Stimulated activated CD4-positive, alpha-beta T cell treated with anti-CD3 and anti-CD28 coated beads, Interleukin-1b, Interleukin-23, amount 100 ng/mL, for 1 hour (primary cell): ENCODE data around the gene GAR1.
"Not testable (repeated sequence)": the region's sequence is repeated elsewhere in the genome, so short reads cannot be mapped to it uniquely, and the experiment has no call there.

Experiments used
- DNase-seq, 2 donors: peaks; one replicate each; pipeline ENCODE4 v3.0.0-alpha.2; 2020; ENCODE audit warnings: low read depth in 2 of 2

Gene GAR1

DNA sequence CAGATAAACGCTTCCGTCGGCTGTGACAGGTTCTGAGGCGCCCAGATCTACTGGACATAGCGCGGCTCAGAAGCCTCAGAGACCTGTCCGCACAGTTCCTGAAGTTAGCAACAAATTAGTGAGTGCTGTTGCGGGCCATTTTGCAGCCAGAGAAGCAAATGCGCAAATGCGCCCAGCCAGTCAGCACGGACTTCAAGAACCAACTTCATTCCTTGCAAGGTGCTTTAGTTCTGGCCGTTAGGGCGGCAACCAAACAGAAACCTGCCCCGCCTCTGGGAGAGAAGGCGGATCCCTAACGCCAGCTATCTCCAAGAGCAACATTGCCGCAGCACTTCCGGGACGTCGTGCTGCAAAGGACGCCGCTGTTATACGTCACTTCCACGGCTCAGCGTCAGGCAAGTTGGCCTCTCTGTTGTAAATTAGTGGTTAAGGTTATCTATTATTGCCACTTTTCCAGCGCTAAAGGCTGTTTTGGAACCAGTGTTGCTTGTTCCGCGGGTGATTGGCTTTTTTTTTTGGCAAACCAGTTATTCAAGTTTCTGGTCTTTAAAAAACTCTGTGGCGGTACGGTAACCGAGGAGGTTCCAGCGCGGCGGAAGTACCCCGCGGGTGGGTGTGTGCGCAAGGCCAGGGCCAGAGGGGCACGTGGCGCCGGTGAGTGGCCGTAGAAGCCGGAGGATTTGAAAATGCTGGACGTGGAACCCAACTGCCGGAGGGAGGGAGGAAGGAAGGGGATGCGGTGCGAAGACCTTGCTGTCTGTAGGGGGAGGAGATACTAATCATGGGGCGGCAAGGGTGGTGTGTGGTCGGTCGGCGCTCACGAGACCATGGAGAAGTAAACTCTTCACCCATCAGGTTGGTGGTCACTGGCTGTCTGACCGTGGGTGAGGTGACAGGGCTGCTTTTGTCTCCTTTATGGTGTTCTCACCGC, at the start of gene GAR1:
TSS of gene GAR1 (plus strand) at position 612 of the 931 bp plus-strand sequence. CDS start 403 bp downstream, outside the sequence.
- peak; percentile 53 to 61 for DNase-seq

DNA sequence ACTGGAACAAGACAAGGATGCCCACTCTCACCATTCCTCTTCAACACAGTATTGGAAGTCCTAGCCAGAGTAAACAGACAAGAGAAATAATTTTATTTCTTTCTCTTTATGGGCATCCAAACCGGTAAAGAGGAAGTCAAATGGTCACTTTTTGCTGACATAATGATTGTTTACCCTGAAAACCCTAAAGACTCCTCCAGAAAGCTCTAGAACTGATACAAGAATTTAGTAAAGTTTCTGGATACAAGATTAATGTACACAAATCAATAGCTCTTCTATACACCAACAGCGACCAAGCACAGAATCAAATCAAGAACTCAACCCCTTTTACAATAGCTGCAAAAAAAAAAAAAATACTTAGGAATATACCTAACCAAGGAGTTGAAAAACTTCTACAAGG, 33.5 kb upstream of the GAR1 start:
- DNase-seq = not testable (repeated sequence)

DNA sequence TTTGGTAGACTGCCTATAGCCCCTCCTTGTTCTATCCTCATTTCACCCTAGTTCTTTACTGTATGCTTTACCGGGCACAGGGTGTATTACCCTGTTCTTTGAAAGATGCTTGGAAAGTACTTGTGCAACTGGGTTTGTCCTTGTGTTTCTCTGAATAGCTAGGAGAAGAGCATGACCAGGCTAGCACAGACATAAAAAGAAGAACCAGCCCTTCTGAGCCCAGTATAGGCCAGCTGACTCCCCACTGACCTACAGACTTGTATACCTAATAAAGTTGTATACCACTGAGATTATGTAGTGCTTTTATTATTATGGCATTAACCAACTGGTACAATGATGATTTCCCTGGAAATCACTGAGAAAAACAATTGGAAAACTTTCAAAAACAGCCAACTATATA, 28.7 kb upstream of the GAR1 start:
- no peak for DNase-seq

DNA sequence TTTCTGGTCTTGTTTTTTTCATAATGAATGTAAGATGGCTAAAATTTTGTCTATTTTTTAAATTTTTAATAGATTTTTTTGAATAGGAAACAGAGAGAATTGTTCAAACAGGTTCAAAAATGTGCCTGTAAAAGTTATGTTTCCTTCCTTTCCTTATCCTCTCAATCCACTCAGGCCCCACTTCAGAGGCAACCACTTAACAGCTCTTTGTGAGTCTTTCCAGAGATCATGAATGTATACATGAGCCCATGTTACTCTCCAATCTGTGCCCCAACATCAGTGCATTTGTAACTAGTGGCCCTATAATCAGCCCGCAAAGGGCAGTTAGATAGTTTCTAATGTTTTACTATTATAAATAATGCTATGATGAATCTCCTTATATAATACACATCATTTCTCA, 27.8 kb upstream of the GAR1 start:
- DNase-seq = no peak

DNA sequence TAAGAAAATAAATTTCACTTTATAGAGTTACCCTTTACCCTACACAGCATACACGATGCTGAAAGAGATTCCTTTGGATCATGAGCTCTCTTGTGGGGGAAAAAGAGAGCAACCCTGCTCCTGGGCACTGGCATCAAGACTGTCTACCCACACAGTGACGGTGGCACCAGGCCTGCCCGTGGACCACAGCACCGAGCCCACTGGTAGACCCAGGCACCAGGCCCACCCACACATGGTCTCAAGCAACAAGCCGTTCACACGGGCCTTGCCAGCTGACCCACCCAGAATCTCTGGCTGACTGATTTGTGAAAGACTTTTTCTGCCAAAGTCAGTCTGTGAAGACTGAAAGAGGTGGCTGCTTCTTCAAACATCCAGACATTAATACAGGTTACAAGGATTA, 20.5 kb upstream of the GAR1 start:
- no peak for DNase-seq

DNA sequence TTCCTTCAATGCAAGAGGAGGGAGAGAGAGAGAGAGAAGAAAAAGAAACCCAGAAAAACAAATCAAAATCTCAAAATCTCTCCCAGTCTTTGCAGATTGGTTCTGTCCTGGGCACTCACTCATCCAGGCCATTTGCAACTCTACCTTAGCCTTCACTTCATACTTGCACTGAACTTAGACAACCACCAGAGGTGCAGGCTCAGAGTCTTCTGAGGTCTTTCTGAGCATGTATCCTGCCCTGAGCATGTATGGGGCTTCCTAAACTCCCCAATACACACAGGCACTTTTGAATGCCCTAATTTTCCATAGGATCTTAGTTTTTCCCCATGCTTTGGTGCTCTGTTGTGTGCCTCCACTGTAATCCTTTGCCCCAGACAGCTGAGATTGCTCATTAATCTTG, 16.7 kb upstream of the GAR1 start:
- DNase-seq = no peak

DNA sequence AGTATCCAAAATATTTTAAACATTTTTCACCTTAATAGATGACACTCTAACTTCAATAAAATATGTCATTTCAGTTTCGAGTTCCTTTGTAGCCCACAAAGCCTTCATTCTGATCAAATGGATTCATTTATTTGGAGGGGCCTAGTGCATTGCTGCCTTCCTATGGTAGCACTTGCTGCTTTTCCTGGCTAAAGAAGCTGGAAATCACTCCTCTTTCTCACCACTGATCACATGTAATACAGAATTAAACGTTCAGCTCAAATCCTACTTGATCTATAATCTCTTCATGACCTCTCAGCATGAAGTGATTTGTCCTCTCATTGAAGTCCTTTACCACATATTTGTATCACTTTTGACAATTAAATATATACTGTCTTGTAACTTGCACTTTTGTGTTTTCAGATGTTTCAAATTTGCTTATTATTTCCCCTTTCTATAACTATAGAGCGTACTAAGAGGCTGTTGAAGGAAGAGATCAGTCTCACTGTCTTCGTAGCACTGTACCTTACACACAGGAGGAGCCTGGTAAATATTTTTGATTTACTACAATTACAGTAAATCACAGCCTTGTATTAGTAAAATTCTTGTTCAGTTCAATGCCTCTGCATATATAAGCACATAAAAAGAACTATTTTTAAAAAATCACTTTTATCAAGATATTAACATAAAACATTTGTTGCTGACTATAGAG, 14.3 kb upstream of the GAR1 start:
- DNase-seq = no peak

DNA sequence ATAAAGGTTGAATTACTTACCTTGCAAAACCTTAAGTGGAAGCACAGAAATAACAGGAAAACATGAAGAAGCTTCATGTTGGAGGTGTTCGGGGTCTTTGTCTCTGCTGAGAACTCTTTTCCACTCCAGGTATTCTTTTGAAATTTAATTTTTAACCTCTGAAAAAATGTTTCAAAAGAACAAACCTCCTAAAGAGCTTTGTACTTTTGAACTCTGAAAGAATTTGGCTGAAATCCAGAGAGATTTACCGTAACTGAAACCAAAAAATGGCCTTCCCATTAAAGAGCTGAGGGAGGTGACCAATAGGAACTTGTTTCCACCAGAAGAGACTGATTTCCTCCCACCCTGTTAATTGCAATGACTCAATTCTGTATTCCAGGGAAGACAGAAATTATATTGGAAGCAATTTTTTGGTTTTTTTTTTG, 13.7 kb upstream of the GAR1 start, which contains the start of gene CFI:
TSS of gene CFI (minus strand) at position 105 of the 425 bp plus-strand sequence. CDS start at position 77, 28 bp downstream.
- no peak for DNase-seq

DNA sequence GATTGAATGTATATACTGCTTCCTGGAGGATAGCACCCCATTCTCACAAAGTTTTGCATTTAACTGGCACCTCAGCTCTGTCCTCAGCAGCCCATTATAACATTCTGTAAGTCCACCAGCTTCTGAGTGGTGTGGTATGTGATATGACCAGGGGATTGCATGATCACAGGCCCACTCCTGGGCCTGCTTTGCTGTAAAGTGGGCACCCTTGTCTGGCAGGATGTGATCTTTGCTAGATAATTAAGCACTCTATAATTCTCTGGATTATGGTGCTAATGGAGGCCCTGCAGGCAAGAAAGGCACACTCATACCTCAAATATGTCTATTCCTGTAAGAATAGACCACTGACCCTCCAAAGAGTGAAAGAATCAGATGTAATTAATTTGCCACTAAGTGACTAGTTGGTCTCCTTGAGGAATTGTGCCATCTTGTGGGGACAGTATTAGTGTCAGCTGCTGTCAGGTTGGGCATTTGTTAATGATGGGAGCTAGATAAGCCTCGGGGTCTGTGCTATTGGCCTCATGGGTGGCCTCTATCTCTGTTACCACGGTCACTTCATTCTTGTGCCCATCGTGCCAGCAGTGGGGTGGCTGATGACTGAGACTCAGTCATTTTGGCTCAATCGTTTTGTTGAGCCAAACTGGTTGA, 11.5 kb upstream of the GAR1 start:
- DNase-seq = no peak

DNA sequence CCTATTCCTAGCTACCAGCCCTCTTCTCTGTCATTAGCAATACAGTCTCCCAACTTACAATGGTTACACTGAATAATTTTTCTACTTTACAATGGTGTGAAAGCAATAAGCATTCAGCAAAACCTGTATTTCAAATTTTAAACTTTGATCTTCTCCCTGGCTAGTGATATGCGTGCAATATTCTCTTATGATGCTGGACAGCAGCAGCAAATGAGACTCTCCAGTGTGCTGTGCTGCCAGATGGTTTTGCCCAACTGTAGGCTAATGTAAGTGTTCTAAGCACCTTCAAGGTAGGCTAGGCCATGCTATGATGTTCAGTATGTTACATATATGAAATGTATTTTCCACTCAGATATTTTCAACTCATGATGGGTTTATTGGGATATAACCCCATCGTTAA, 5.9 kb upstream of the GAR1 start:
- no peak for DNase-seq

DNA sequence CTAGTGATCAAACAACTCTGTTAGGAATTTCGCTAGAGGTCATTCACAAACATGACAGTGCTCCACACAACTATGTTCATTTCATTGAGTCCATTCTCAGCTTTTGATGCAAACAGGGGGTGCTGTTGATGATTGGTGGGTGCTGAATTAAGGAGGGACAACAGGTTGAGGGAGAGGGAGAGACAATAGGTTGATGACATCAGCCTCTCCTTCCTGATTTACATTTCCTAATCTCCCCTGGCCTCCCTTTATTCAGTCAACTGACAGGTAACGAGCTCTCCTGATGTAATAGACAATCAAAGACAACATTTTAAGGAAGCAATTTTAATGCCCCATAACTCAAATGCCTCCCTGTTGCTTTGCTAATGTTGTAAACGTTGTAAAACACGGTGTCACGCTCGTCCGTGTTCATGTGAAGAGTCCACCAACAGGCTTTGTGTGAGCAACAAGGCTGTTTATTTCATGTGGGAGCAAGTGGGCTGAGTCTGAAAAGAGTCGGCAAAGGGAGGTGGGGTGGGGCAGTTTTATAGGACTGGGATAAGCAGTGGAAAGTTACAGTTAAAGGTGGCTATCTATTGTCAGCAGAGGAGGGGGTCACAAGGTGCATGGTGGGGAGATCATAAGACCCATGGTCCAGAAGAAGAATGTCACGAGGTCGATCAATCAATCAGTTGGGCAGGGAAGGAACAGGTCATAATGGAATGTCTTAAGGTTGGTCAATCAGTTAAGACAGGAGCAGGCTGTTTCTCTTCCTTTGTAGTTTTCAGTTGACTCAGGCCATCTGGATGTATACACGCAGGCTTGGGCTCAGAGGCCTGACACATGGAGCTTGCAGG, 4.8 kb upstream of the GAR1 start:
- DNase-seq = no peak

DNA sequence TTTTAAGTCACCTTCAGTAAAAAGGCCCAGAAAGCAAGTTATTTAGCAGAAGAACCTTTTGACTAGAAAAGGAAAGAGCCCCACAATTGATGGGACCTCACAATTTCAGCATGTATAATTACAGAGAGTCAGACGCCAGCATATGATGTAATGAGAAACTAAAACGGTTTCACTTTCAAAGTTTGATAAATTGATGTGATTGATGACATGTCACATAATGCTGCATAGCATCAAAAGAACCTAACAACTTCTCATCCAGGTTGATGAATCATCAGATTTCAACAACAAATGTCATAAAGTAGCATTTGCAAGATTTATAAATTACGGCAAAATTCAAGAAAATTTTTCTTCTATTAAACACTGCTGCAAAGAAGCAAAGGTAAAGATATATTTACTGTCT, 3.9 kb upstream of the GAR1 start:
- no peak for DNase-seq

DNA sequence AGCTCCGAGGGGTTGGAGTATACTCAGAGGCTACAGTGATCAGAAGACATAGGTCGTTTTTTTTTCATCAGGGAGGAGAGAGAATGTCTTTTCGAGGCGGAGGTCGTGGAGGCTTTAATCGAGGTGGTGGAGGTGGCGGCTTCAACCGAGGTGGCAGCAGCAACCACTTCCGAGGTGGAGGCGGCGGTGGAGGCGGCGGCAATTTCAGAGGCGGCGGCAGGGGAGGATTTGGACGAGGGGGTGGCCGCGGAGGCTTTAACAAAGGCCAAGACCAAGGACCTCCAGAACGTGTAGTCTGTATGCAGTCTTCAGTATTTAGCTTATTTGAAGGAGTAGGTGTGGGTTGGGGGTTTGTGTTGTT, 500 bp downstream of the GAR1 start:
- DNase-seq = peak; percentile 3 to 8

DNA sequence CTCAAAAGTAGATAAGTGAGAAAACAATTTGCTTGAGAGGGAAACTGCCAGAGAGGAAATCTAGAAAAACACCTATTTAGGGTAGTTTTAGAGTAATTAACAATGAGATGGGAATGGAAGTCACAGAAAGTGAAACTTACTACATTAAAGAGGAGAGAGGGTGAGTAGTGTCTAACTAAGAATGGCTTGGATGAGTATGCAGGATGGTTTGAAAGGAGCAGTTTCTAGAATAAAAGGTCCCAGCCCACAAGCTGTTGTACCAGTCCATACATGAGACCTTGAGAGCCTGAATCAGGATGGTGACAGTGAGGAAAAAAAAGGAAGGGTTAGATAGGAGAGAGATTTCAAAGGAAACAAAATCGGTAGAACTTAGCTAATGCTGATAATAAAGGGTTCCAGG, 1.3 kb downstream of the GAR1 start:
- no peak for DNase-seq

DNA sequence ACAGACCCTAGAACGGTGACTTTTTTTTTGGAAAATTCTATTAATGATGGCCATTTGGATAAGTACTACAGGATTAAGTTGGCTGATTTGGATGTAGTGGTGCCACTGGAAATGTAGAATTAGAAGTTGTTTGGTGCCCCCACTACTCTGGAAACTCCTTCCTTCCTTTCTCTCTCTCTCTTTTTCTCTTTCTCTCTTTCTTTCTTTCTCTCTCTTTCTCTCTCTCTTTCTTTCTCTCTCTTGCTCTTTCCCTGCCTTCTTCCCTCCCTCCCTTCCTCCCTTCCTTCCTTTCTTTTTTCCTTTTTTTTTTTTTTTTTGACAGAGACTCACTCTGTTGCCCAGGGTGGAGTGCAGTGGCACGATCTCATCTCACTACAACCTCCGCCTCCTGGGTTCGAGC, 2.7 kb downstream of the GAR1 start:
- DNase-seq = no peak

DNA sequence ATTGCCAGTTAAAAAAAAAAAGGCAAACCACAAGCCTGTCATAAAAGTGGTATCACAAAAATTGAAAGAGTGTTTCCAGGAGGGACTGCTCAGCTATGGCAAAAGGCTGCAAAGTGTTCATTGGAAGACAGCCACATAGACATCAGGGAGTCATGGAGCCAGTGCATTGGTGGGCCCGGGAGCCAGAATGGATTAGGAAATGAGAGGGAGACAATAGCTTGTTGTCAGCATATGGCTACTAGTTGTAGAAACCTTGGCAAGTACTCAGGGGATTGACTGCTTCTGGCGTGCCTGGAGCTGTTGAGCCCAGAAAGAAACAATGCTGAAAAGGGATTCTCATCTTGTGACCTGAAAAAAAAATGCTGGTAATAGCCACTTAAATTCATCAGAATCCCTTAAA, 5.0 kb downstream of the GAR1 start:
- no peak for DNase-seq

DNA sequence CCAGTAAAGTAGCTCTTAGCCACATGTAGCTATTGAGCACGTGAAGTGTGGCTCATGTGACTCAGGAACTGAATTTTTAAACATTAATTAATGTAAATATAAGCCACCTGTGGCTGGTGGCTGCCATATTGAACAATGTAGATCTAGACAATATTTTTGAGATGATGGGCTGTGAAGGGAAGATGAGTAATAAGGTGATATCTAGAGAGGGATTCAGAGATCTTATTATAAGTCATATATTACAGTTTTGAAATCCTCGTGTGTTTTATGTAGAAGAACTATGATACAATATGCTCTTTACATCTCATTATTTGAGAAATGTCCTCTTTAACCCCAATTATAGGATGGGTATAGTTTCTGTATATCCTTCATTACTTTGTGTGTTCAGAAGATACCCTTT, 5.6 kb downstream of the GAR1 start:
- DNase-seq = no peak

DNA sequence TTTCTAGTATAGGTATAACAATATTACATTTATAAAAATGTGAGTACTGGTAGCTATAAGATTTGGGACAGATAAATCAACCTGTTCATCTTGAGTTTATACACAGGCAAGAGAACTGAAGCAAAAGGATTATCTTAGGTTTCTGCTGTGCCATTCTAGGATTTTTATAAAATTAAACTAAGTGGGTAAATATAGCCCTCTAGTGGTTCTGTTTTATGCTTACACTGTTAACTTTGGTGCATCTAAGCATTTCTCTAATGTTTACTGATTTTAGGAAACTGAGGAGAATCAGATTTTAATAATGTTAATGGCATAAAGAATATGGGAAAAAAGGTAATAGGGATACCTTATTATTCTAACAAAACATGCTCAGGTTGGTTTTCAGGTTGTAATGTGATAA, 11.2 kb downstream of the GAR1 start:
- no peak for DNase-seq

DNA sequence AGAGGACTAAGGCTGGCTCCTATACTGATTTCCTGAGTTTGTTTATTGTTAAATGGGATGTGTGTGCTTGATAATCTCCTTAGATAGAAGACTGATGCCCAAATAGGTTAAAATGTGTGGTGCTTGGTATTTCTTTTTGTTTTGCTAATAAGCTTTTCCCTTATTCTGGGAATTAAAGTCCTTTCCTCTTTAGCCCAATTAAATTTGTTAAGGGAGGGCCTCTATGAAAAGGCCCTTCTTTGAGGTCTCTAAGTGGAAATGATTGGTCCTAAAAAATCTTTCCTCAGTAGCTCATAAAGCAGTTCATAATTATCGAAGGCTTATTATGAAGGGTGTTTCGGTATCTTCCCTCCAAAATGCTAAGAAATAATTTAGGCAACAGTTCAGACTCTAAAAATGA, 12.1 kb downstream of the GAR1 start, which contains the start of gene RRH:
TSS of gene RRH (plus strand) at position 301 of the 400 bp plus-strand sequence. CDS start at position 357, 56 bp downstream.
- no peak for DNase-seq

DNA sequence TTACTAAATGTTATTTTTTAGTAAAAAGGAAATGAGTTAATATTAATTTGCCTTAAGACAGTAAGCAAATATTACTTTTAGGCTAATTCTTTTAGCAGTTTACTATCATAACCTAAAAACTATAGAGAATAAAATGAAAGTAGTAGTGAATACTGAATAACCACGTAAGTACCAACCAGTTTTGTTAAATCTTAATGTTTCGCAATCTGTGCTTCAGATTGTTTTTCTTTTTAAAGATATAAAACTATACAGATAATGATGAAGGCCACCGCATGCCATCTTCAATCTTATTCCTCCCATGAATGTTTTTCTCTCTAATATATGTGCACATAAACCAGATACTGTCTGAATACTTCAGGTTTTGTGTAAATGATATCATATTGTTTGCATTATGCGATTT, 18.2 kb downstream of the GAR1 start:
- no peak for DNase-seq

DNA sequence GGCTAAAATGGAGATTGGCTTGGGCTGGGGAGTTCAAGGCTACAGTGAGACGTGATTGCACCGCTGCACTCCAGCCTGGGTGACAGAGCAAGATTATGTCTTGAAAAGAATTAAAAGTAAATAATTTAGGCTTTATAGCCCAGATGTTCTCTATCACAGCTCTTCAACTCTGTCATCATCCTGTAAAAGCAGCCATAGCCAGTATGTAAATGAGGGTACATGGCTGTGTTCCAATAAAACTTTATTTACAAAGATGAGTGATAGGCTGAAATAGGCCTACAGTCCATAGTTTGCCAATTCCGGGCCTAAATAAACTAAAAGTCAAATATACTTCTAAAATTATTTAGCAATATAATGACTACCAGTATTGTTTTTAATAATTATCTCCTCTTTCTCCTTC, 21.4 kb downstream of the GAR1 start:
- no peak for DNase-seq
